H1 (cell line): ENCODE results near the gene PRR29. TPM values are rescaled to one million over a fixed set of nuclear protein-coding genes. Genes with fewer than 3 reads are reported as not detected.

Source experiments
- CTCF ChIA-PET: fragments of 300-600 bp; sonication (Branson Sonifier 250); formaldehyde crosslinking; loops from one replicate; lab custom pipeline; 2021; ENCODE audit not compliant: partially characterized antibody; lab: Charles Lee
- POLR2A ChIA-PET: fragments of 300-600 bp; sonication (Branson Sonifier 250); formaldehyde crosslinking; loops from one replicate; lab custom pipeline; 2021; ENCODE audit warnings: inconsistent platforms; ENCODE audit not compliant: partially characterized antibody; lab: Charles Lee
- DNase-seq, 2 experiments: peaks; one replicate each; pipeline versions ENCODE4 v3.0.0 to v3.0.0-alpha.2; 2010 to 2022; ENCODE audit warnings: low spot score in 2 of 2, low read depth in 1 of 2, mixed read lengths in 1 of 2
- FAIRE-seq: peaks from 2 replicates; lab custom pipeline; 2011; peaks lifted over from hg19 to GRCh38; lab: Jason Lieb, UNC
- H2AFZ ChIP-seq: 2 replicates; pipeline ENCODE4 v1.8.1; 2012; ENCODE audit warnings: low read length, inconsistent platforms
- H2AK5ac ChIP-seq: 2 replicates; pipeline ENCODE4 v1.6.1; 2013; ENCODE audit warnings: low read depth, low read length
- H2BK120ac ChIP-seq: replicated peaks from 2 replicates; pipeline ENCODE3; 2013; ENCODE audit warnings: low read depth, low read length, inconsistent platforms
- H2BK12ac ChIP-seq: 2 replicates; pipeline ENCODE4 v1.6.1; 2013; ENCODE audit warnings: low read depth, low read length
- H2BK15ac ChIP-seq: 2 replicates; pipeline ENCODE4 v1.6.1; 2013; ENCODE audit warnings: low read length
- H2BK20ac ChIP-seq: 2 replicates; pipeline ENCODE4 v1.6.1; 2013; ENCODE audit warnings: low read length
- H2BK5ac ChIP-seq: 2 replicates; pipeline ENCODE4 v1.6.1; 2013; ENCODE audit warnings: low read depth, low read length
- H3K14ac ChIP-seq: 2 replicates; pipeline ENCODE4 v1.6.1; 2013; ENCODE audit warnings: inconsistent platforms; ENCODE audit not compliant: insufficient read length
- H3K18ac ChIP-seq: 2 replicates; pipeline ENCODE4 v1.6.1; 2013; ENCODE audit warnings: low read length; ENCODE audit errors: extremely low read depth
- H3K23ac ChIP-seq: 2 replicates; pipeline ENCODE4 v1.6.1; 2013; ENCODE audit warnings: inconsistent platforms; ENCODE audit not compliant: insufficient read length
- H3K23me2 ChIP-seq: 2 replicates; pipeline ENCODE4 v1.6.1; 2013; ENCODE audit warnings: low read depth, low read length
- H3K27ac ChIP-seq: 2 replicates; pipeline ENCODE4 v1.6.1; 2011; ENCODE audit warnings: low read depth, low read length, inconsistent platforms
- H3K27me3 ChIP-seq, 4 experiments: replicated peaks in 1 of 4; 1 replicate in 1 of 4; 2 replicates in 3 of 4; pipeline versions ENCODE4 v1.6.1 to v1.8.1; 2011 to 2013; ENCODE audit warnings: low read length in 3 of 4, mild to moderate bottlenecking in 3 of 4, inconsistent platforms in 2 of 4, mixed read lengths in 2 of 4, moderate library complexity in 1 of 4; ENCODE audit not compliant: control insufficient read depth in 3 of 4, insufficient read depth in 3 of 4; ENCODE audit errors: extremely low read depth in 1 of 4
- H3K36me3 ChIP-seq, 4 experiments: 2 replicates each; pipeline versions ENCODE4 v1.6.1 to v1.8.1; 2011 to 2013; ENCODE audit warnings: mild to moderate bottlenecking in 4 of 4, low read length in 3 of 4, moderate library complexity in 2 of 4, control low read depth in 1 of 4, inconsistent platforms in 1 of 4; ENCODE audit not compliant: insufficient read depth in 4 of 4, control insufficient read depth in 2 of 4
- H3K4ac ChIP-seq: replicated peaks from 2 replicates; pipeline ENCODE3; 2013; ENCODE audit warnings: low read length, low read depth, mixed read lengths, inconsistent platforms; ENCODE audit not compliant: insufficient read length
- H3K4me1 ChIP-seq, 4 experiments: replicated peaks in 1 of 4; 1 replicate in 1 of 4; 2 replicates in 3 of 4; pipeline versions ENCODE4 v1.6.1 to v1.8.1; 2011 to 2013; ENCODE audit warnings: low read length in 3 of 4, inconsistent platforms in 2 of 4, mixed read lengths in 1 of 4; ENCODE audit not compliant: insufficient read depth in 4 of 4, control insufficient read depth in 3 of 4
- H3K4me2 ChIP-seq, 2 experiments: 2 replicates each; pipeline versions ENCODE4 v1.6.1 to v1.8.1; 2011 to 2013; ENCODE audit warnings: low read depth in 2 of 2, low read length in 2 of 2, control low read depth in 1 of 2, inconsistent platforms in 1 of 2, mild to moderate bottlenecking in 1 of 2; ENCODE audit not compliant: insufficient read depth in 1 of 2
- H3K4me3 ChIP-seq, 4 experiments: fragments of 200-600, 300-600 bp in 1 of 4; sonication (generic), shearing (Covaris generic), sonication (Bioruptor Twin) in 1 of 4; 2 replicates each; pipeline versions ENCODE4 v1.5.1 to v1.8.1; 2011 to 2016; ENCODE audit warnings: low read length in 4 of 4, low read depth in 3 of 4, control low read depth in 2 of 4, inconsistent platforms in 2 of 4, mild to moderate bottlenecking in 2 of 4, mixed read lengths in 1 of 4, moderate library complexity in 1 of 4; ENCODE audit not compliant: insufficient read depth in 2 of 4; ENCODE audit errors: extremely low read depth in 1 of 4
- H3K56ac ChIP-seq: replicated peaks from 2 replicates; pipeline ENCODE3; 2013; ENCODE audit warnings: low read depth, mild to moderate bottlenecking, mixed read lengths, low read length, inconsistent platforms; ENCODE audit not compliant: insufficient read length
- H3K79me1 ChIP-seq: 2 replicates; pipeline ENCODE4 v1.6.1; 2013; ENCODE audit warnings: low read depth, low read length, control low read depth
- H3K79me2 ChIP-seq, 2 experiments: 2 replicates each; pipeline versions ENCODE4 v1.6.1 to v1.8.1; 2012 to 2013; ENCODE audit warnings: low read length in 2 of 2, mild to moderate bottlenecking in 2 of 2, inconsistent platforms in 1 of 2; ENCODE audit not compliant: insufficient read depth in 2 of 2, control insufficient read depth in 1 of 2
- H3K9ac ChIP-seq, 4 experiments: replicated peaks in 1 of 4; 1 replicate in 1 of 4; 2 replicates in 3 of 4; pipeline versions ENCODE4 v1.6.1 to v1.8.1; 2011 to 2013; ENCODE audit warnings: low read depth in 3 of 4, low read length in 3 of 4, control low read depth in 2 of 4, mild to moderate bottlenecking in 2 of 4, moderate library complexity in 2 of 4, inconsistent platforms in 1 of 4; ENCODE audit errors: extremely low read depth in 1 of 4
- H3K9me3 ChIP-seq, 2 experiments: 2 replicates each; pipeline versions ENCODE4 v1.6.1 to v1.8.1; 2012 to 2013; ENCODE audit warnings: mild to moderate bottlenecking in 2 of 2, moderate library complexity in 2 of 2, control low read depth in 1 of 2, inconsistent platforms in 1 of 2, low read depth in 1 of 2, low read length in 1 of 2, mixed read lengths in 1 of 2; ENCODE audit not compliant: insufficient read depth in 2 of 2
- H4K20me1 ChIP-seq, 2 experiments: replicated peaks in 1 of 2; 2 replicates each; pipeline versions ENCODE3 to v1.8.1; 2011 to 2013; ENCODE audit warnings: inconsistent platforms in 2 of 2, low read length in 2 of 2, mild to moderate bottlenecking in 1 of 2; ENCODE audit not compliant: insufficient read depth in 2 of 2, control insufficient read depth in 1 of 2
- H4K5ac ChIP-seq: 2 replicates; pipeline ENCODE4 v1.6.1; 2013; ENCODE audit warnings: low read length, low read depth, mixed read lengths, inconsistent platforms; ENCODE audit not compliant: insufficient read length
- H4K8ac ChIP-seq: 2 replicates; pipeline ENCODE4 v1.8.0; 2013; ENCODE audit warnings: mild to moderate bottlenecking, moderate library complexity, low read length, inconsistent platforms; ENCODE audit not compliant: insufficient read depth; ENCODE audit errors: extremely low read depth
- H4K91ac ChIP-seq: replicated peaks from 2 replicates; pipeline ENCODE3; 2013; ENCODE audit warnings: low read length, mixed read lengths, inconsistent platforms; ENCODE audit not compliant: insufficient read length
- HDAC2 ChIP-seq, 2 experiments: fragments of 300-600 bp in 1 of 2; sonication (generic) in 1 of 2; IDR thresholded peaks; 2 replicates each; pipeline ENCODE4 v1.6.1; 2011 to 2012; ENCODE audit warnings: low read depth in 2 of 2, low read length in 2 of 2, mild to moderate bottlenecking in 2 of 2, moderate library complexity in 2 of 2, borderline replicate concordance in 1 of 2, inconsistent platforms in 1 of 2
- PHF8 ChIP-seq: fragments of 200-600 bp; sonication (generic); conservative IDR thresholded peaks from 2 replicates; pipeline ENCODE4 v1.7.1; 2012; ENCODE audit warnings: low read depth, mild to moderate bottlenecking, inconsistent platforms, low read length, moderate library complexity
- POLR2AphosphoS5 ChIP-seq: IDR thresholded peaks from 2 replicates; pipeline ENCODE4 v1.6.1; 2011; ENCODE audit warnings: low read depth, low read length
- RFX5 ChIP-seq: IDR thresholded peaks from 2 replicates; pipeline ENCODE4 v1.6.1; 2011; ENCODE audit warnings: low read depth, low read length, improper control_type of control experiment, borderline replicate concordance
- SIRT6 ChIP-seq: IDR thresholded peaks from one replicate; pipeline ENCODE4 v1.7.1; 2012; ENCODE audit warnings: low read length, inconsistent platforms
- SRF ChIP-seq: IDR thresholded peaks from 2 replicates; pipeline ENCODE4 v1.6.1; 2011; ENCODE audit warnings: mild to moderate bottlenecking, low read depth, low read length, moderate library complexity
- TEAD4 ChIP-seq: IDR thresholded peaks from 2 replicates; pipeline ENCODE4 v1.6.1; 2012; ENCODE audit warnings: low read depth, low read length, inconsistent platforms, mixed read lengths
- WGBS, 2 experiments: shearing (Covaris generic) in 1 of 2; methylation state at CpG; one replicate each; pipeline versions ENCODE4 v1.1.6 to v1.1.7; 2013 to 2015; ENCODE audit warnings: low lambda C conversion rate in 2 of 2, mixed read lengths in 2 of 2, inconsistent platforms in 1 of 2, low coverage in 1 of 2, missing lambda C conversion rate in 1 of 2; ENCODE audit not compliant: insufficient replicate concordance in 2 of 2, insufficient coverage in 1 of 2, insufficient read length in 1 of 2; ENCODE audit errors: extremely low coverage in 1 of 2, missing lambda C conversion rate in 1 of 2; 5-methylcytosine and 5-hydroxymethylcytosine counted together
- polyA plus RNA-seq, 7 experiments: library from polyadenylated mRNA; depleted of rRNA in 3 of 7; stranded (reverse) in 5 of 7; unstranded in 2 of 7; fragments of >200 nt in 5 of 7; fragments of 200-250 nt in 2 of 7; gene quantifications; 1 replicate in 5 of 7; 2 replicates in 1 of 7; 4 replicates in 1 of 7; pipeline versions ENCODE4 v1.2.1 to v1.2.3, GENCODE V29; 2011 to 2013; ENCODE audit warnings: missing spikeins in 2 of 7, mixed read lengths in 2 of 7
- total RNA-seq: library from RNA; stranded (reverse); fragmentation: NEBNext Ultra II Directional; extraction: Animal tissue kit (Norgen Biotek cat#: 25700); gene quantifications from 2 replicates; pipeline ENCODE4 v1.2.1, GENCODE V29; 2021

PRR29 gene
- total and polyA plus RNA-seq, 2 of the 8 experiments (the other 6 are each of a cell fraction or from before 2014, with no cell fraction given): 0.67 to 0.83 TPM

DNA sequence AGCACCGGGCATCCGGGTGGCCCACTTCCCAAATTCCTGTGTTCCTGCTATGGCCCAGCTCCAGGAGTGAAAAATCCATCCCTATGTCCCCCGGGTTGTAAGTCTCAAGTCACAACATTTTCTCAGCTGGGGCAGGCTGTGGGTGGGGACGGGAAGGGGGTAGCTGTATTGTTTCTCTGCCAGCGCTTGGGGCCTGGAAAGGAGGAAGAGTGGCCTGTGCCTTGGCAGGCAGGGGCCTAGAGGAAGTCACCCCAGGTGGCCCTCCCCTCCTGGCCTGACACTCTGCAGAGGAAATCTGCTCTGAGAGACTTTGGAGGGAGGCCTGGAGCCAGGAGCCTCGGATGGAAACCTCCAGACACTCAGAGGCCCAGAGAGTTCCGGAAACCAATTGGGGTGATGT, 14.8 kb upstream of the PRR29 start:
- Histone ChIP-seq H3K14ac (no peak overlapping the region), H3K27ac (no peak overlapping the region), H3K36me3 (no peaks in the 10 kb centered on the region), H2BK15ac (no peak overlapping the region), H3K4ac (no peak overlapping the region), H3K9me3 (0 out of 4 replicates have a peak, but pooled peaks cover 4% of the 10 kb centered on the region in 2 experiments), H2BK12ac (no peak overlapping the region), H3K27me3 (no peaks in the 10 kb centered on the region; a peak in 1 of 7 replicates), H2AK5ac (no peak overlapping the region), H4K20me1 (no peaks in the 10 kb centered on the region), H3K79me2 (no peaks in the 10 kb centered on the region), H4K91ac (no peak overlapping the region), H3K79me1 (no peaks in the 10 kb centered on the region), H3K9ac (no peak overlapping the region), H4K8ac (no peak overlapping the region), H3K4me2 (no peak overlapping the region), H3K18ac (no peak overlapping the region), H2BK20ac (no peak overlapping the region), H2BK120ac (no peak overlapping the region), H4K5ac (no peak overlapping the region), H3K4me3 (no peak overlapping the region), H3K23me2 (no peaks in the 10 kb centered on the region), H2AFZ (no peak overlapping the region), H3K56ac (no peak overlapping the region), H3K23ac (no peak overlapping the region), H3K4me1 (peaks cover 0 to 3% (median under 1%) of the 10 kb centered on the region in 4 experiments; a peak in 2 of 7 replicates), H2BK5ac (no peak overlapping the region)
- POLR2A ChIA-PET: interaction anchor here (1.6 kb wide), 1 partner anchor 118 kb away, joined by 3 read pairs; no protein-coding TSS in a partner anchor
- no peak for DNase-seq
- WGBS, 2 experiments: 88% methylated on average over 6 of the region's 7 CpGs; no CpG with 5 or more reads in 1 of the 2 experiments
- CTCF ChIA-PET: interaction anchor here (1.0 to 18.4 kb wide), 8 partner anchors 9 to 79 kb away, joined by 4 to 219 read pairs (median 6); partner anchors contain the start of genes CSHL1 and GH1
- TF ChIP-seq PHF8 (no peak), POLR2AphosphoS5 (no peak), SRF (no peak), RFX5 (no peak), HDAC2 (IDR thresholded peaks at IDR 0.05; ENCODE audit: borderline replicate concordance in 1 of 2, low read depth in 2 of 2, low read length in 2 of 2) (no peak), TEAD4 (no peak), SIRT6 (no peak)
- FAIRE-seq: no peak
